HG02981 (cell line): ENCODE measurements around the gene DNMT1.

Experiments used
- ATAC-seq: cut with Tn5 transposase; IDR thresholded peaks from one replicate; pipeline ENCODE4 v1.9.1; 2021; ENCODE audit warnings: mild to moderate bottlenecking, moderate library complexity; ENCODE audit not compliant: unreplicated experiment

DNMT1 gene

DNA sequence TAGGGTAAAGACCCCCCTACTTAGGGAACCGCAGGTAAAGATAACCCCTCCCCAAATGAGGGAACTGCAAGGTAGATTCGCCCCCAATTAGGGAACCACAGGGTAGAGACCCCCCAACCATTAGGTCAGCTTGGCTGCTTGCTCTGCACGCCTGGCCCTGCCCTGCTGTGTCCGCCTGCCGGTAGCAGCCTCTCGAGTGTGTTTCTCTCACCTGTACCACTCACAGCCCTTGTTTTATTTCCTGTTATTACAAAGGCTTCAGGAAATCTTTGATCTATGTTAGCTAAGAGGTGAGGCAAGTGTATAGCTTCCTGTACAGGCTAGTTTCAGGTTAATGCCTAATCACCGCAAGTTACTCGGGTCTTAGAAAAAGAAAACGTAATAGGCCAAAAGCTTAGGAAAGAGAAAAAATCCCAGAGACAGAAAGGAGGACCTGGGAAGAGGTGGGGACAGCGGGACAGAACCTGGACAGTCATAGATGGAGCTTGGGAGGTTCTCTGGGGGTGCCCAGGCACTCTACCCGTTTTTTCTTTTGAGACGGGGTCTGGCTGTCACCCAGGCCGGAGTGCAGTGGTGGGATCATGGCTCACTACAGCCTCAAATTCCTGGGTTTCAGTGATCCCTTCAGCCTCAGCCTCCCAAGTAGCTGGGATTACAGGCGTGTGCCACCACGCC lies 51.9 kb downstream of the DNMT1 start:
- ATAC-seq = no peak

DNA sequence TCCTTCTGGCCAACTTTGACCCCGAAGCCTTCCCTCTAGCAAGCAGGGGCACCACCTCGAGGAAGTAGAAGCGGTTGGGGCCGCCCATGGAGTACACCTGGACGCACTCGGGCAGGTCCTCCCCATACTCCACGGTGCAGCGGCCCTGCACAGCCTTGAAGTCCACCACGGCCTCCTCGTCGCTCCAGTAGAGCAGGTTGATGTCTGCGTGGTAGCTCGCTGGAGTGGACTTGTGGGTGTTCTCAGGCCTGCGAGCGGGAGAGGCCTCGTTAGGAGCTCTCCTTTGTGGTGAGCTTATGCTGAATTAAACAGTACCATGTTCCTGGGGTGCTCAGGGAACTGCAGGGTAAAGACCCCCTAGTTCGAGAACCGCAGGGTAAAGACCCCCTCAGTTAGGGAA lies 52.8 kb downstream of the DNMT1 start:
- no peak for ATAC-seq

DNA sequence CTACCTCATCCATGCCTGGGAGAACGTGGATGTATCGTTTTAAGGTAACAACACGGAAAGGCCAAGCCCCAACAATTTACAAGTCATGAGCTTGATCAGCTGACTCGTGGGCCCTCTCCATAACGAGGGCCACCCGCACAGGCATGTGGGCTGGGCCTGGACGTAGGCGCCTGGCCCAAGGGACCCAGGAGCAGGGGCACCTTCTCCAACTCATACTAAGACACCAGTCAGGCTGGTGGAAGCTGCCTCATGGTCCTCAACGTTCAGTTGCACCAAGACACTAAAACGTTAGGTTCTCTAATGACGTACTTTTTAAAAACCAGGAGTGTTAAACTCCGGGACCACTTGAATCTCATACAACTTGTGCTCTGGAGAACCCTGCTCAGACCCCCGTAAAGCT lies 53.3 kb downstream of the DNMT1 start:
- no peak for ATAC-seq

DNA sequence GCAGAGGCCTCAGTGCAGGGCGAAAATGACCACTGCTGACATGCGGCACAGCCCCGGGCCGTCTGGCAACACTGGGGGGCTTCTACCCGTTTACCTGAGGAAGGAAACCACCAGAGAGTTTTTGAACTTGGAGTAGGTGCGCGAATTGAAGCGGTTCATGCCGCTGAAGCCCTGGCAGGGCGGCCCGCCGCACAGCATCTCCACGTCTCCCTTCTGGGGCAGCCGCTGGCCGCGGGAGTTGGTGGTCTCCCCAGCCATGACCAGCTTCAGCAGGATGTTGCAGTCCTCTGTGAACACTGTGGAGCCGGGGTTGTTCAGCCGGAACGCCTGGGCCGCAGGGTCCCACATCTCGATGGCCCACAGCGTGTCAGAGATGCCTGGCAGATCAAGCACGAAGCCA lies 54.8 kb downstream of the DNMT1 start:
- ATAC-seq = no peak

DNA sequence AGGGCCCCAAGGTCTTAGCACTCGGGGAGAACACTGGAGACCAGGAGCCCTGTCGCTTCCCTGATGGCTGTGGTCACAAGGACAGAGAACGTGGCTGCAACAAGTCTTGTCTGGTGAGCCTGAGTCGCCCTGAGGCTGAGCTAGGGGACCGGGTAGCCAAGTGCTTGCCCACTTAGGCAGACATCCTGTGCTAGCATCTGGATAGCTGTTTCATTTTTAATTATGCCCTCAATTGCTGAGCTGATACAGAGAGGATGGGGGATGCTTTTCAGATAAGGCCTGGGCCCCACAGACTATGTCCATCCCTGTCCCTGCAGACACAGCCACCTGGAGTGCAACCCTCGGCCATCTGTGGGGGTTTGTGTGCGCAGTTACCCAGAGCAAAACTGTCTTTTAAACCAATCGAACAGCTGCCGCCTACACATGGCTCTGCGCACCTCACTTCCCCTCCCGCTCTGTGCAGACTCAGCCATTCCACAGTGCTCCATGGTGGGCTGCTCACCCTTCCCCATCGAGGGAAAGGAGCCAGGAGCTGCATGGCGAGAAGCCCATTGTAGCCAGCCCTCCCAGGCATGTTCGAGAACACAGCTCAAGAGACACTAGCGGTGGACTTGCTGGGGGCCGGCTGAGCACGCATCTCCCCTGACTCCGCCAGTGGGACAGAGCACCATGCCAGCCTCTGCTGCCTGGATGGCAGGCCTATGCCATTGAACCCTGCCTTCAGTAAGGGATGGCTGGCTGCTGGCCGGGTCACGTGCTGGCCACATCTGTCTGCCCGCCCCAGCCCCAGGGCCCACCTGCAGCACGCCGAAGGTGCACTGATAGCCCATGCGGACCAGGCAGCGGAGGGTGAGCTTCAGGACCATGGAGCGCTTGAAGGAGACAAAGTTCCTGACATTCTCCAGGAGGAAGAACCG lies 55.6 kb downstream of the DNMT1 start:
- ATAC-seq = no peak

DNA sequence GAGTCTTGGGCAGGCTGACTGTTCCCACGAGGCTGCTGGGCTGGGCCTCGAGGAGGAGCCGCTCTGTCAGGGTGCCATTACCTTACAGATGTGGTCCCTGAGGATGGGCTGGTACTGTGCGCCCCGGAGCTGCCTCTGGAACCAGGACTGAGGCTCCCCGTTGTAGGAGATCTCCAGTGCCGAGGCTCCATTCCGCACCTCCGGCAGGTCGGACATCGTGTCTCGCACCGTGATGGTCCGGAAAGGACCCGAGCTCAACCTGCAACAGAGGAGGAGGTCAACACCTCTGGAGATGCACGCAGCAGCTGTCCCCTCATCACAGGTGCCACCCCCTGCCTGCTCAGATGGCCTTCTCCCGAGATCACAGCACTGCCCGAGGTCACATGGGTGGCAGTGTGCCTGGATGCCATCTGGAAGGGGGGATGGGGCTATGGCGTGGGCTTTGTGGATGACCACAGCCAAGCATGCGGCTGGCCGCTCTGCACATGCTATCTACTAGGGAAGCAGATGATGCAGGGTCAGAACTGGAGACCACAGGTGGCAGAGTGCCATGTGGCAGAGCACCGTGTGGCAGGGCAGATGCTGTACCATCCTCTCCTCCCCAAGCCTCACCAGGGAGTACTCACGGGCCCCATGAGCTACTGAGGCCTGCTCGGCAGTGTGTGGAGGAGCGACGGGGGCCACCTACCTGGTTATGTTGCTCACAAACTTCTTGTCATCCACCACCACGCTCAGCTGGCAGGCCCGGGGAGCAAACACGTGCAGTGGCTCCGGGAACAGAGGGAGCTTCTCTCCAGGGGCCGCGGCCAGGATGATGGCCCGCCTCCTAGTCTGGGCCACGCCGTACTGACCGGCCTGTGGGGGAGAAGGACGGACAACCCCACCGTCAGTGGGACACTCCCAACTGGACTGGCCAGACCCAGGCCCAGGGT lies 56.7 kb downstream of the DNMT1 start:
- no peak for ATAC-seq

DNA sequence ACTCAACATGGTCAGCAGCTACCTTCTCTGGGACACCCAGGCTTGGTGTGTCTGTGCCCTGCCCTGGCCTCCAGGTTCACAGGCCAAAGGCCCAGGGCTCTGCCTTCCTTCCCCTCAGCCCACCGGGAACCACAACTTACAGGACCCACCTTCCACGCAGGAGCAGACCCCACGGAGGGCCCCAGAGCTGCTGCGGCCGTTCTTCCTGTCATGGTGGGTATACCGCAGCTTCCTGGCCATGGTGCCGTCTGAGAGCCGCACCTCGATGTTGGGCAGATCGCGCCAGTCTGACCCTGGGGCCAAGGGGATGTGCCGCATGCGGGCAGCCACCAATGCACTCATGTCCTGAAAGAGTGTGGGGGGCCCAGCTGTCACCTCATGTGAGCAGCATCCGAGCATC lies 57.8 kb downstream of the DNMT1 start:
- ATAC-seq = no peak

DNA sequence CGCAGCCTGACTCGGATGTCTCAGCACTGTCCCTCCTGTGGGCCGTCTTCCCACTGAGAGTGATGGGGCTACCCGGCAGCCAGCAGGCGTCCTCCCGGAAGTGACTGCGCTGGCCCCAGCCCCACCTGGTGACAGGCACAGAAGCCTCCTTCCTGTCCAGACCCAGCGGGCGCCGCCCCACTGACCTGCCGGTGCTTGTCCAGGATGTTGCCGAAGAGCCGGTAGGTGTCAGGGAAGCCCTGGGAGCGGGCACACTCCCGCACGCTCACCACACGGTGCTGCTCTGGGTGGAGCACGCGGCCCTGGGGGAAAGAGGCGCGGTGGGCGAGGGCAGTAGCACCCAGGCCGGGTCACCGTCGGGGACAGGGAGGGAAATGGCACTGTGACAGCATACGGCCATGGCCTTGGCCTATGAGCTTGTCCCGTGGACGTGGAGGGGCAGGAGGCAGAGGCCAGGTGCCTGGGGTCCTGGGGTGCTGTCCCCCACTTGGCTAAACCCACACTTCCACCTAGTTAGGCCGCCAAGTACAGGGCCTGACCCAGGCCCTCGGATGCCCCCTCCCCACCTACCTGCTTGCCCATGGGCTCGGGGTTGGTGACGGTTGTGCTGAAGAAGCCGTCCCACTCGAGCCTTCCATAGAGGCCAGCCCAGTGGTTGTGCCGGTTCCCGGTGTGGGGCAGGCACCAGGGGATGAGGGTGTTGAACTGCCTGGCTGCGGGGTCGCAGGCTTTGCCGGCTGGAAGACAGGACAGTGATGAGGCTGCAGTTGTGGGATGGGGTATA lies 59.0 kb downstream of the DNMT1 start:
- no peak for ATAC-seq

DNA sequence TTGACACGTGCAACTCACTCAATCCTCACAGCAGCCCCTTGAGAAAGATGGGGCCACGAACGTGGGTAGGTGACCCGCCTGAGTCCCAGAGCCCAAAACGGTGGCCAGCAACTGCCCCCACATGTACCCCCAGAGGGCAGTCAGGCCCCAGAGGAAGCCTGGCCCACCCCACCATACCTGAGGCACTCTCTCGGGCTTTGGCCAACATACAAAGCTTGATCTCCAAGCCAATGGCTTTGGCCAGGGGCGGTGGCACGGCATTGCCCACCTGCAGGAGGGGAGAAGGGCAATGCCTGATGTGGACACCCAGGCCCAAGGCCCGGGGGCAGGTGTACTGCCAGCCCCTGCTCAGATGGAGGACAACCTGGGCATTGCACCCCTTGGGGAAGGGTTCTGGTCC lies 60.7 kb downstream of the DNMT1 start:
- ATAC-seq = no peak

DNA sequence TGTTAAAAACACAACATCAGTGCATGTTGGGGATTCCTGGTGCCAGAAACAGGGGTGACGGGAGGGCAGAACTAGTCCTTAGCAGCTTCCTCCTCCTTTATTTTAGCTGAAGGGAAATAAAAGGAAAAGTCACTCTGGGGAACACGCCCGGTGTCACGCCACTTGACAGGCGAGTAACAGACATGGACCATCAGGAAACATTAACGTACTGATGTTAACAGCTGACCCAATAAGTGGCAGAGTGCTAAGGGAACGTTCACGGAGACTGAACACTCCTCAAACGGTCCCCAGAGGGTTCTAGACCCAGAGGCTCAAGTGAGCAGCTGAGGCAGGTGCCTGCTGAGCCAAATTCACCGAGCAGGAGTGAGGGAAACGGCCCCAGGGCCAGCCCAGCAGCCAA lies 61.2 kb downstream of the DNMT1 start:
- ATAC-seq = no peak

DNA sequence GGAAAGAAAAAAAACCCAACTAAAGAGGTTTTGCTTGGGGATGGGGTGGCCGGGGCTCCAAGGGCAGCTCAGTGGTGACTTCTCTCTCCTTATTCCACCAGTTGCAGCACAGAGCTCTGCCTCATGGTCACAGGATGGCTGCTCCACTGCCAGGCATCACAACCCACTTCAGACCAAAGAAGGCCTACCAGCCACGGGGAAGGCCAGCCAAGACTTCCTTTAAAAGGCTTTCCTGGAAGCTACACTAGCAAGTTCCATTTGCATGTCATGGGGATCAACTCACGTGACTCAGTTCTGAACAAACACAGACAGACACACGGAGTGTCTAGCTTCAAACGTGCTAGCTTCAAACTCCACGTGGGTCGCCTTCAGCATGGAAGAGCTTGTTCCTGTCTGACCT lies 61.8 kb downstream of the DNMT1 start:
- no peak for ATAC-seq

DNA sequence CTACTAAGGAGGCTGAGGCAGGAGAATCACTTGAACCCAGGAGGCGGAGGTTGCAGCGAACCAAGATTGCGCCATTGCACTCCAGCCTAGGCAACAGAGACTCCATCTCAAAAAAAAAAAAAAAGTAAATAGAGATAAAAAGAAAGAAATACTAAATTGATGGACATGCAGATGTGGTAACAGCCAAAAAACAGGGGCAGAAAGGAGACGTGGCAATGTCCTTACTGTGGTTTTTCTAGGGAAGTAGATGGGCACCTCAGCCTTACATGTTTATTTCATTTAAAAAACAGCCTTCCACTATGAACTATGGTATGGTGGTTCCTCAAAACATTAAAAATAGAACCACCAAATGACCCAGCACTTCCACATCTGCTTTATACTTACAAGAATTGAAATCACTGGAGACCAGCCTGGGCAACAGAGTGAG lies 68.5 kb downstream of the DNMT1 start:
- no peak for ATAC-seq

DNA sequence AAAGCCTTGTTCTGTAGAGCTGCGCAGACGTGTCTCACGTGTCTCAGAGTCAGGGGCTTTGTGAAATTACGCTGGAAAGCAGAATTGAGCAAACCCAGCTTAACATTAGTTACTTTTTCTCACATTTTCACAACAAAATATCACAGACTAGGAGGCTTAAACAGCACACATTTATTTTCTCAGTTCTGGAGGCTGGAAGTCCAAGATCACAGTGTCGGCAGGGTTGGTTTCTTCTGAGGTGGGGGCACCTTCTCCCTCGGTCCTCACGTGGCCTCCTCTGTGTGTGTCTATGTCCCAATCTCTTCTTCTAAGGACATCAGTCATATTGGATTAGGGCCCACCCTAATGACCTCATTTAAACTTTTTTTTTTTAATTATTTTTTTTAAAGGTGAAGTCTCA lies 70.3 kb downstream of the DNMT1 start:
- no peak for ATAC-seq

DNA sequence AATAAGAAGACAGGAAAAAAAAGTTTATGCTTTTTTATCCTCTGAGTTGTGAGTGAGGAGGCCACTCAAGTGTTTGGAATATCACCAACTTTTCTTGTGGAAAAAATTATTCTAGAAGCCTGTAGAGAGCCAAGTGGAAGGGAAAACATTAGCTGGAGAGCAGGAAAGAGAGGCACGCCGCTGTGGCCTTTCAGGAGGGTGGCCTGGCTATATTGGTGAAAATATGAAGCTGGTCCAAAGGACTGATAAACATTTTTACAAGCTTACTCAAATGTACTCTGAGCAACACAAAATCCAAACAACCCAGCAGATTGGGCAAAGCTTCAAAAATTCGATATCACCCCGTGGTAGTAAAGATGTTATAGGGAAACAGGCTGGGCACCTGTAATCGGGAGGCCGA lies 72.7 kb downstream of the DNMT1 start:
- ATAC-seq = no peak

DNA sequence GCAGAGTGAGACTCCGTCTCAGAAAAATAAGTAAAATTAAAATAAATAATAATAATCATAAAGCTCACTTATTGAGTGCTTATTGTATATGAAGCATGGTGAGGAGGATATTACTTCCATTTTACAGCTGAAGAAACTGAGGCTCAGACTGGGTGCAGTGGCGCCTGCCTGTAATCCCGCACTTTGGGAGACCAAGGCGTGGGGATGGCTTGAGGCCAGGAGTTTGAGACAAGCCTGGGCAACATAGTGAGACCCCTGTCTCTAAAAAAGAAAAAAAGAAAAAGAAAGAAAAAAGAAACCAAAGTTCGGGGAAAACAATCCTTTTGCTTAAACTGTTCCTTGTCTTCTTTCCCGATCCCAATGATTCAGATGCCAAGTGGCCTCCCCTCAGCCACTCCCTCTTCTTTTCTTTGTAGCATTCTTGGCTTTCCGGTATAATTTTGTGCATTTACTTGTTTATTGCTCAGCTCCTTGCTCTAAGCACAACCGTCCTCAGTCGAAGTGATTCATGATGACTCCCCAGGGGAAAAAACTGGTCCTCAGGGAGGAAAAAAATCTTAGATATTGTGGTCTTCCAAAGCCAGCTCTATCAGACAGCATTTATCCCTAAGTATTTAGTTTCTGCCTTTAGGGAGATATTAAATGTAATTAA lies 74.1 kb downstream of the DNMT1 start:
- ATAC-seq = no peak

DNA sequence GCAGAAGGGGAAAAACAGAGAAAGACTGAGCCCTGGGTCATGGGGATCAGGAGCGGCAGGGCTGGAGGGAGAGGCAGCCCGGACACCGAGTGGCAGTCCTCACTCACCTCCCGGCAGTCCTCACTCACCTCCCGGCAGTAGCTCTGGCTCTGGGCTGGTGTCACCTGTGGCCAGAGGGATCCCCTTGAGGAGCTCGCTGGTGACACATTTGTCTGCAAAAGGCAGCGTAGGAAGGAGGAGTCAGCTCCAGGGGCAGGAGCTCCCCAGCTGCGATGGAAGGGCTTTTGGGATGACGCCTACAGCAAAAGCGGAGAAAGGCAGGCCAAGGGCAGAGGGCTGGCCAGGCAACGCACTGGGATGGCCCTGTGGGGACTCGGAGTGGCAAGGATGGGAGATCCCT lies 75.8 kb downstream of the DNMT1 start:
- no peak for ATAC-seq

DNA sequence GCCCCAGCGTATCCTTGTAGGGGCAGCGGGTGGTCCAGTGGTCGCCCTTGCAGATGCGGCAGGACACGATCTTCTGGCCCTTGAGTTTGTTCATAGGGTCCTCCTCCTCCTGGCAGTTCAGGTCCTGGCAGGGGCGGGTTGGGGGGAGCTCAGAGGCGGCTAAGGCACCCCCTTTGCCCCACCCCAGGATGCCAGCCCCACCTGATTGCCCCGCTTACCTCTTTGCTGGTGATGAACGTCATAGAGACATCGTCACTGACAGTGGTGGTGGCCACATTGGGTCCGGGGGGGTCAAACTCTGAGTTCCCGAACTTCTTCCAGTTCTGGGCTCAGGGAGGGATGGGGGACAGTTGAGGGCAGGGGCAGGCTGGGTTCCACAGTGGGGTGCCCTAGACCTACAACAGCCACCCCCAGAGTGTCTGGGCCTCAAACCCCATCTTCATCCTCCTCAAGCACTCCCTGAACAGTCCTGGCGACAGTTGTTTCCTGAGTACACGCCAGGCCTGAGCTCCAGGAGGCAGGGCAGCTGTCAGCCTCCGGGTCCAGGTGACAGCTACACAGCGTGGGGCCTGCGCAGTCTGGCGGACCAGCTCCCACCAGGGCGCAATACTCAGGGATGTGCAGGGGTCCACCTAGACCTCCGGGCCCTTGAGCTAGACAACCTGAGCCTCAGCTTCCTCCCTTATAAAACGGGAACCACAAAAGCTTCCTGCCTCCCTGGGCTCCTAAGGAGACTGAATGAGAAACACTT lies 77.7 kb downstream of the DNMT1 start:
- ATAC-seq = no peak

DNA sequence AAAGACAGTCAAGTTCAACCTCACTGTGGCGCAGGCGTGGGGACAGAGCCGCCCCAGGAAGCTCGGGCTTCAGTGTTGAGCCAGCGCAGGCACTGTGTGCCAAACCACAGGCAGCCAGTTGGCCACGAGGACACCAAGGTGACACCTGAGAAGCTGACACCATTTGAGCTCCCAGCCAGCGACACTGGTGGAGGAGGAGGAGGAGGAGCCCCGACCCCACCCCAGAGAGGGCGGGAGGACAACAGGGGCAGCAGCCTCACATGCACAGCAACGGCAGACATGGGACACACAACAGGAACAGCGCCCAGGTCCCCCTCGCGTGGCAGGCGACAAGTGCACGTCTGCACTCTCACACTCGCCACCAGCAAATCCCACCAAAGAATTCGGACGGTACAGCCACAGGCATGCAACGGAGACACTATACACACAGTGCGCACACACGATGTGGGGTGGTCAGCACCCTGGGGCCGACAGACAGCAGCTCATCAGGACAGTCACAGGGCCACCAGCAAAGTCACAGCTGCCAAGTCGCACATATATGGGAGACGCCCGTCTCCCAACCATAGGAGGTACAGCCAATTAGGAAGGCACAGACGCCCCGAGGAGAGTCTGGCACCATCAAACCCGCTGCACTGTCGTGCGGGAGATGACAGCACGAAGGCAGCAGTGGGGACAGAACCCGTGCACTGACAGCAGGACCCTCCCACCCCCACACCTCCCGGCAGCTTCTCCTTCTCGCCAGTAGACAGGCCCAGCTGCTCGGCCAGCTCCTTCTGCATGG lies 78.5 kb downstream of the DNMT1 start:
- ATAC-seq = no peak
